GM19324 (cell line): ENCODE results near the gene STON2.
"Not testable (repeated sequence)": the region's sequence is repeated elsewhere in the genome, so short reads cannot be mapped to it uniquely, and the experiment has no call there.

Source experiments
- ATAC-seq: cut with Tn5 transposase; IDR thresholded peaks from one replicate; pipeline ENCODE4 v1.9.1; 2021; ENCODE audit warnings: mild to moderate bottlenecking, moderate library complexity; ENCODE audit not compliant: unreplicated experiment, low FRiP score

STON2 gene

DNA sequence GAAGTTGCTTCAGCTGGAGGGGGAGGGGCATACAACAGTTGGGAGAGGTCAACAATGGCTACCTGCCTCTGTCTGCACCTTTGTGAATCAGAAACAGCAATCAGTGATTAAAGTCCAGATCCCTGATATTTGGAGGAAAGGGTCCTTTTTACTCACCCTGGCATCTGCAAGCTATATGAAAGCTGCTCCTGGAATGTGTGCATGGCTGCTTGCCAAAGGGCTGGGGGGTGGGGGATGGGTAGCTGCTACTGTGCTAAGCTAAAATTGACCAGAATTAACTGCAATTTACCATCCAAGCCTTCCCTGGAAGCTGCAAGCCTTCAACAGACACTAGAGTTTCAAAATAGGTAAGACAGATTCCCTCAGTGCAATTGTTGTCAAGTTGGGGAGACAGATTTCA is 165.8 kb downstream of the STON2 start:
- ATAC-seq = no peak

DNA sequence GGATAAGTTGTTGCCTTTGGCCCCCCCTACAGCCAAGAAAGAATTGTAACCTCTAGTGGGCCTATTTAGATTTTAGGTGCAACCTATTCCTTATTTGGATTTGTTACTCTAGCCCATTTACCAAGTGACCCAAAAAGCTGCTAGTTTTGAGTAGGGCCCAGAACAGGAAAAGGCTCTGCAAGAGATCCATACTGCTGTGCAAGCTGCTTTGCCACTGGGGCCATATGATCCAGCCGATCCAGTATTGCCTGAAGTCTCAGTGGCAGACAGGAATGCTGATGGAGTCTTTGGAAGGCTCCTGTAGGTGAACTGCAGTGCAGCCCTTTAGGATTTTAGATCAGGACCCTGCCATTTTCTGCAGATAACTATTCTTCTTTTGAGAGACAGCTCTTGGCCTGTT is 166.5 kb downstream of the STON2 start:
- ATAC-seq = no peak

DNA sequence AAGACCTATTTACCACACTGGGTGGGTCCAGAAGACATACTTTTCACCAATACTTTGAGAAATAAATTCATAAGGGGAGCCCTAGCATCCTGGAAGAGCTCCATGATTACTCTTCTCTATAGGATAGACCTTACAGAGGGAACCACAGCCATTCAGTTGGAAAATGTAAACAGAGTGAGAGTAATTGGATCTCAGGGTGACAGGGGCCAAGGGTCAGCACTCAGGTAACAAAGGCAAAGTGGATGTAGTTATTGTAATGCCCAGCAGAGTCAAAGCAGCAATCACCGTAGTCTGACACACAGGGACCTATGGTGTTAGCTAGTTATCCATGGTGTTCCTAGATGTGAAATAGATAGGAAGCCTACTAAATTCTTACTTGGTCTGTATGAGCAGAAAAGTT is 168.6 kb downstream of the STON2 start:
- ATAC-seq = no peak

DNA sequence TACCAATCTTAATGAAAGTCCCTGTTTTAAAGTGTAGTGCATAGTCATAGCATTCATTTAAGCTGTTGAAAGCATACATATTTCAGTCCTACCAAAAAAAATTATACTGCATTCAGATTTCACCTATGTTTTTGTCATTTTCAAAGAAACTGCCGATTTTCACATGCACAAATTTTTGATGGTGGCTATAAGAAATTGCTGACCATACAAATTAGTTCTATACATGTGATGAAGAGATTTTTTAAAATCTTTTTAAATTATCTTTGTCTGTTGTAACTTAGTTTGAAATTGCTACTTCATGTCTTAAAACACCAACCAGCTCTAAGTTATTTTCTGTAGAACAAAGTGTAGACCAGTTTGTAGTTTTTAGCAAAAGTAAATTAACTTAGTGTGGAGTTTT is 175.9 kb downstream of the STON2 start:
- ATAC-seq = no peak

DNA sequence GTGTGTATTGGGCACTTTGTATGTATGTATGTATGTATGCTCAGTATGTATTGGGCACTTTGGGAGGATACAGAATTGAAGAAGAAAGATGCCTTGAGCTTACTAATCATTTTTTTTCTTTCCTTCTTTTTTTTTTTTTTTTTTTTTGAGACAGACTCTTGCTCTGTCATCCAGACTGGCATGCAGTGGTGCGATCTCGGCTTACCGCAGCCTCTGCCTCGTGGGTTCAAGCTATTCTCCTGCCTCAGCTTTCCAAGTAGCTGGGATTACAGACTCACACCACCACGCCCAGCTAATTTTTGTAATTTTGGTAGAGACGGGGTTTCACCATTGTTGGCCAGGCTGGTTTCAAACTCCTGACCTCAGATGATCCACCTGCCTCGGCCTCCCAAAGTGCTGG is 176.3 kb downstream of the STON2 start:
- ATAC-seq = not testable (repeated sequence)

DNA sequence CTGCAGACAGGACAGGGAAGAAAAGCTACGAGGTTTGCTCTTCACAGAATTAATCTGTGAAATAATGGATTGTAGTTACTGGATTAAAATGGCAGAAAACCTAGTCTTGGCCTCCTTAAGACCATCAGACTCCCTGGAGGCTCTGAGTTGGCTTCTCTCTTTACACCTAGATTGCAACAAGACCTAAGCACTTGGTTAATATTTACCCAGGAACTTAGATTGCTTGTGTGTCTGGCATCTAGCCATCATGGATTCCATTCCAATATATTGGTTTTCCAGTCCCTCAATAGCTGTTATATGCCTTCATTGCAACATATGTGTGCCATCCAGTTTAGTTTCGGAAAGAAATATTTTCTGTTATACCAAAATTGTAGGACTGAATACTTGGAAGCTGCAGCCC is 177.4 kb downstream of the STON2 start:
- no peak for ATAC-seq

DNA sequence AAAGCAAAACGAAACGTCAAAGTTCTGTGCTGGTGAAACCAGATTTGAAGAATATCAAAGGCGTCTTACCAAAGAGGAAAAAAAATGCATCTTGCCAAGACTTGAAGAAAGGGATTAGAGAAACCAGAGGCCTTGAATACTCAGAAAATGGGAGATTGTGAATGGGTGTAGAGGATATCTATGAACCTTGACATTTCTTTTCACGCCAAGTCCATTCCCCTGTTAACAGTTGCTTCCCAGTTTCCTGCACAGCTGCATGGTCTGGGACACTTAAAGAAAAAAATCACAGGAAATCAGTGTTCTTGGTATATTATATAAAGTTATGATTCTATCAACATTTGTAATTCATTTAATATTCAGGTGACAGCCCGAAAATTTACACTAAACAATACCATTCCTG is 178.0 kb downstream of the STON2 start:
- ATAC-seq = no peak

DNA sequence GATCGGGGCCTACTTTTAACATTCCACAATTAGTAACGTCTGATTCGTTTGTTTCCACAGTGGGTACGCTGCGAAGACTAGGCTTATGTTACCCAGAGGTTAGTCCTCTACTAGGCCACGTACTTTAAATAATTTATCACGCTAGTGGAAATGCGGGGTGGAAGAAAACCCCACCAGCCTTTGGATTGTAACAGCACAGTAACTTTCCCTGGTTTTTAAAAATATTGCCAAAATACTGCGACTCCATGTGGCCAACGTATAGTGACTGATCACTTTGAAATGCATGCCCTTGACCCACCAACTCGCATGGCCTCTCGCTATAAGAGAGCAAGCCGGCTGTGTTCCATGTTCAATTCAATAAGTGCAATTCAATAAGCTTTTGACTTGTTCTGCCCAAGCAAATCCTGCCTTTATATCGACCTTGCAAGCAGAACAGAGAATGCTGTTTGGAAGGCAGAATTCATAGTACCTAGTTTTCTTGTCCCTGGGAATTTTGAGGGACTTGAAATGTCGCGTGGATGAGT is 178.5 kb downstream of the STON2 start:
- ATAC-seq = no peak

DNA sequence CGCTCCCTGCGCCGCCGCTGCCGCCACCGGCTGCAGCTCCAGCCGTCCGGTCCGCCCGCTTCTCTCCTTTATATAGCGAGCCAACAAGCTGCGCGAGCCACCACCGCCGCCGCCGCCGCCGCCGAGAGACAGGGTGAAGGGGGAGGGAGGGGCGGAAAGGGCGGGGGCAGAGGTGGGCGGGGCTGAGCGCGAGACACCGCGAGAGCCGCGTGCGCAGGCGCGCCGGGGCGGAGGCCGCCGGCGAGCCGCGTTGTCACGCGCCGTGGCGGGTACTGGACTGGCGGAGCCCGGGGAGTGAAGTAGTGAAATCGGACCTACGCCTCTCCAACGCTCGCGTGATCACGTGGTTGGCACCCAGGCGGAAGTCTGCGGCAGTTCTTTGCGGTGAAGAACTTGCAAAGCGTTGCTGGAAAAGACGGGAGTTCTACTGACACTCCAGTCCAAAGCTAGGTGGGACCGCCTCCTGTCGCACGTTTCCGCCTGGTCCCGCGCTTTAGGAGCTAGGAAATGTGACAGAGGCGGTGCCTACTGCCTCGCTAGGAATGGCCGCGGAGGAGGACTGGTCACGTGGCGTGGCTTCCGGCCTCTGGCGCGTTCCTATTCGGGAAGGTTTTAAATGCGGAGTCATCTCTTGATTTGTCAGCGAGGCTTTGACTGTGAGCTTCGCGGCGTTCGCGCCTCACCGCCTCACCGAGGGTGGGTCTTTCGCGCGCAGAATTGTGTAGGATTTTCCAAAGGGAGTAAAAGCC is 179.1 kb downstream of the STON2 start, which contains the start of gene GTF2A1:
Gene GTF2A1, minus strand, starts transcription at position 130 of the 749 bp plus-strand sequence. CDS start 441 bp downstream, outside the sequence.
- ATAC-seq = peak; percentile 84

DNA sequence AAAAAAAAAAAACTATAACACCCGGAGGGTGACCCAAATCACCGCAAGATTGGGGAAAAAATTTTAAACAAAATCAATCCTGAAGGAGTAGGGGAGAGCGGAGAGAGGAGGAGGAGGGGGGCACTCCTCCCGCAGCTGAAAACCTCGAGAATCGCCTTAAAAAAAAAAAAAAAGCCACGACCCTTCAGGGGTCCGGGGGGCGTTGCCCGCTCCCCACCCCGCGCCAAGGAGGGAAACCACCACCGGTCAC is 179.6 kb downstream of the STON2 start:
- ATAC-seq = no peak

DNA sequence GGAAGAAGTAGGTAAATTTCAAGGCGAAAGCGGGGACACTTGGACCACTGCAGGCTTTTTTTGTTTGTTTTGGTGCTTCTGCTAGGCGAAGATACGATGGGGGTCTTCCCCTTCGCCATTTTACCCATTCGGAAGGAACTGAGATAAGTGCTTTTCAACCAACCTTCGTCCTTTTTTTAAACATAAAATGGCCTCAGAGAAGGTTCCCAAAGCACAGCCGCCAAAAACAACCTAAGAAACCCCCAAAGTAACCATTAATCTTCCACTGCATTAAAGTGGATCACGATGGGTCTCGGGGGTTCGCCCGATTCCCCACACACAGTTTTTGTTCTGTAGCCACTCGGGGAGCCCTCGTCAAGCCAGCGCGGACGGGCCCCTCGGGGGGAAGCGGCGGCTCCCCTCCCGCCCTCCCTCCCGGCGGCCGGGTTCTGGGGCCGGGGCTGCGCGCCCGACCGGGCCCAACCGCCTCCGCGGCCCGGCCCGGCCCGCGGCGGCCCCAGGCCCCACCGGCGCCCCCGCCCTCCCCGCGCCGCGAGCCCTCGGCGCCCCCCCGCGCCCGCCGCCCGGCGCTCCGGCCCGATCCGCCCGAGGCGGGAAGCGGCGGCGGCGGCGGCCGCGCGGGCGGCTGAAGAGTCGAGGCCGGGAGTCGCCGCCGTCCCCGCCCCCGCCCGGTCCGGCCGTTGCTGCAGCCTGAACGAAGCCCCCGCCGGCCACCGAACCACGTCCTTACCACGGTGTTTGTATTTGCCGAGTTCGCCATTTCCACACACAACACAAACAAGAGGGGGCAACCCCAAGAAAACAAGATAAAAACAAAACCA is 180.2 kb downstream of the STON2 start:
- no peak for ATAC-seq

DNA sequence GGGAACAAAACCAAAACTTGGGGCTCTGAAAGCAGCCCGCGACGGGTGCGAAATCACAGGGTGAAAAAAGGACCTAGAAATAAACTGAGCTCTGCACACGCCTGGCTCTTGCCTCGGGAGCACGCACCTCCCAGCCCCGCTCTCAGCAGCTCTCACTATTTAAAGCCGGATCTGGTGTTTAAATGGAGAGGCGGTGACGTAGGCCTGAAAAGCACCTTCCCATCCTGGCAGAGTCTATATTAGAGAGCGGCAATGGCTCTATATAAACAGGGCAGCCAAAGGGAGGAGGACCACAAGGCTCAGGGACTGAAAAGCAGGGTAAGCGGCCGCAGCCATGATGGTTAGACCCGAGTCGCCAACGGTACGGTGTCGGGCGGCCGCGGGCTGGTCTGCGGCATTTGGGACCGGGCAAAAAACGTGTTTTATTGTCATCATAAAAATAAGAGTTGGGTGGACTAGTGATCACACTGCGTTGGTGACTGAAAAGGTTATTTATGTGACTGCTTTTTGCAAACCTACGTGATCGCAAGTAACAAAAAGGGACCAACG is 180.8 kb downstream of the STON2 start:
- ATAC-seq = peak; percentile 45

DNA sequence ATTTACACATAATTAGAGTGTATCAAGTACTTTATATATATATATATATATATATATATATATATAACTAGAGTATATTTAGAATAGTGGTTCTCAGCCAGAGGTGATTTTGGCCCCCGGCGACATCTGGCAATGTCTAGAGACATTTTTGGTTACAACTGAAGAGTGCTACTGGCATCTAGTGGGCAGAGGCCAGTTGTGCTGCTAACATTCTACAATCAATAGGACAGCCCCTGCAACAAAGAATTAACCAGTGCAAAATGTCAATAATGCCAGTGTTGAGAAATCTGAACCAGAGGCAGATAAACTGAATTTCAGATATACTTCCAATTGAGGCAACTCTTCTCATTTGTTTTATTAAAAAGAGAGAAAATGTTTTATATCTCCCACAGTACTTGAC is 188.3 kb downstream of the STON2 start:
- ATAC-seq = no peak
